ENCODE results near the gene PFKFB2.

Gene PFKFB2

GRCh38 chr1:207006914-207007313 lies 46.2 kb upstream of the PFKFB2 start:
- no peak overlapping the region for H3K9ac ChIP-seq (ENCODE audit: low read length)
- H3K27ac ChIP-seq (ENCODE audit: low read length), result no peak overlapping the region

GRCh38 chr1:207007352-207008033 lies 45.6 kb upstream of the PFKFB2 start:
- Histone ChIP-seq H3K9ac (ENCODE audit: low read length) (no peak overlapping the region), H3K9me2 (replicated peaks; ENCODE audit: insufficient read depth, low read length) (no peaks in the 10 kb centered on the region), H3F3A (ENCODE audit: insufficient read depth, low read length) (no peaks in the 10 kb centered on the region), H3K27me3 (replicated peaks; ENCODE audit: insufficient read depth, low read length) (peaks cover 8% of the 10 kb centered on the region; the same call in 1 of the 2 replicates), H4K20me1 (ENCODE audit: insufficient read depth, low read length) (no peaks in the 10 kb centered on the region), H3K9me3 (replicated peaks; ENCODE audit: insufficient read depth, low read length) (no peaks in the 10 kb centered on the region), H2AFZ (ENCODE audit: low read length) (no peak overlapping the region), H3K4me2 (ENCODE audit: low read depth, low read length) (no peak overlapping the region), H3K79me2 (ENCODE audit: low read length) (no peaks in the 10 kb centered on the region), H3K36me3 (replicated peaks; ENCODE audit: insufficient read depth, low read length) (no peaks in the 10 kb centered on the region), H3K4me1 (ENCODE audit: low read length) (no peaks in the 10 kb centered on the region), H3K27ac (ENCODE audit: low read length) (no peak overlapping the region), H3K4me3 (ENCODE audit: low read length) (no peak overlapping the region)
- TF ChIP-seq CTCF (IDR thresholded peaks at IDR 0.05; ENCODE audit: low read length) (no peak), EZH2phosphoT487 (IDR thresholded peaks at IDR 0.05; ENCODE audit: low read length) (no peak), EZH2 (optimal IDR thresholded peaks at IDR 0.05; ENCODE audit: low read depth, low read length) (no peak)
- DNase-seq, result no peak

More at GRCh38 chr1:207006914-207007313, 46.2 kb upstream of the PFKFB2 start:
- H3K27me3 ChIP-seq (replicated peaks; ENCODE audit: insufficient read depth, low read length), result peaks cover 8% of the 10 kb centered on the region; the same call in 1 of the 2 replicates
- no peaks in the 10 kb centered on the region for H3K9me2 ChIP-seq (replicated peaks; ENCODE audit: insufficient read depth, low read length)
- no peaks in the 10 kb centered on the region for H3K9me3 ChIP-seq (replicated peaks; ENCODE audit: insufficient read depth, low read length)
- no peak overlapping the region for H2AFZ ChIP-seq (ENCODE audit: low read length)
- DNase-seq, result no peak
- H3F3A ChIP-seq (ENCODE audit: insufficient read depth, low read length), result no peaks in the 10 kb centered on the region
- H3K79me2 ChIP-seq (ENCODE audit: low read length), result no peaks in the 10 kb centered on the region
- TF ChIP-seq EZH2phosphoT487 (IDR thresholded peaks at IDR 0.05; ENCODE audit: low read length) (no peak), CTCF (IDR thresholded peaks at IDR 0.05; ENCODE audit: low read length) (no peak), EZH2 (optimal IDR thresholded peaks at IDR 0.05; ENCODE audit: low read depth, low read length) (no peak)
- peaks cover 1% of the 10 kb centered on the region for H3K4me1 ChIP-seq (ENCODE audit: low read length)
- H4K20me1 ChIP-seq (ENCODE audit: insufficient read depth, low read length), result no peaks in the 10 kb centered on the region
- no peak overlapping the region for H3K4me3 ChIP-seq (ENCODE audit: low read length)
- H3K36me3 ChIP-seq (replicated peaks; ENCODE audit: insufficient read depth, low read length), result no peaks in the 10 kb centered on the region
- no peak overlapping the region for H3K4me2 ChIP-seq (ENCODE audit: low read depth, low read length)

GRCh38 chr1:207009182-207009850 lies 43.8 kb upstream of the PFKFB2 start:
- Histone ChIP-seq H3K27me3 (replicated peaks; ENCODE audit: insufficient read depth, low read length) (peaks cover 8% of the 10 kb centered on the region; the same call in 1 of the 2 replicates), H3K9me3 (replicated peaks; ENCODE audit: insufficient read depth, low read length) (no peaks in the 10 kb centered on the region), H3K79me2 (ENCODE audit: low read length) (no peaks in the 10 kb centered on the region), H3F3A (ENCODE audit: insufficient read depth, low read length) (no peaks in the 10 kb centered on the region), H2AFZ (ENCODE audit: low read length) (no peak overlapping the region), H3K9me2 (replicated peaks; ENCODE audit: insufficient read depth, low read length) (no peaks in the 10 kb centered on the region), H3K9ac (ENCODE audit: low read length) (no peak overlapping the region), H3K4me2 (ENCODE audit: low read depth, low read length) (no peak overlapping the region), H3K4me1 (ENCODE audit: low read length) (no peaks in the 10 kb centered on the region), H3K27ac (ENCODE audit: low read length) (no peak overlapping the region), H4K20me1 (ENCODE audit: insufficient read depth, low read length) (no peaks in the 10 kb centered on the region), H3K36me3 (replicated peaks; ENCODE audit: insufficient read depth, low read length) (no peaks in the 10 kb centered on the region), H3K4me3 (ENCODE audit: low read length) (no peak overlapping the region)
- DNase-seq, result no peak
- TF ChIP-seq EZH2phosphoT487 (IDR thresholded peaks at IDR 0.05; ENCODE audit: low read length) (no peak), CTCF (IDR thresholded peaks at IDR 0.05; ENCODE audit: low read length) (no peak), EZH2 (optimal IDR thresholded peaks at IDR 0.05; ENCODE audit: low read depth, low read length) (no peak)
